Measurements from ENCODE around the gene RHD. TPM values are rescaled to one million over a fixed set of nuclear protein-coding genes. Genes with fewer than 3 reads are reported as not detected.
"Not testable (repeated sequence)": the region's sequence is repeated elsewhere in the genome, so short reads cannot be mapped to it uniquely, and the experiment has no call there.

RHD gene
- total RNA-seq, 4 donors from 2014 or later: 0.40 TPM; not detected in 3

DNA sequence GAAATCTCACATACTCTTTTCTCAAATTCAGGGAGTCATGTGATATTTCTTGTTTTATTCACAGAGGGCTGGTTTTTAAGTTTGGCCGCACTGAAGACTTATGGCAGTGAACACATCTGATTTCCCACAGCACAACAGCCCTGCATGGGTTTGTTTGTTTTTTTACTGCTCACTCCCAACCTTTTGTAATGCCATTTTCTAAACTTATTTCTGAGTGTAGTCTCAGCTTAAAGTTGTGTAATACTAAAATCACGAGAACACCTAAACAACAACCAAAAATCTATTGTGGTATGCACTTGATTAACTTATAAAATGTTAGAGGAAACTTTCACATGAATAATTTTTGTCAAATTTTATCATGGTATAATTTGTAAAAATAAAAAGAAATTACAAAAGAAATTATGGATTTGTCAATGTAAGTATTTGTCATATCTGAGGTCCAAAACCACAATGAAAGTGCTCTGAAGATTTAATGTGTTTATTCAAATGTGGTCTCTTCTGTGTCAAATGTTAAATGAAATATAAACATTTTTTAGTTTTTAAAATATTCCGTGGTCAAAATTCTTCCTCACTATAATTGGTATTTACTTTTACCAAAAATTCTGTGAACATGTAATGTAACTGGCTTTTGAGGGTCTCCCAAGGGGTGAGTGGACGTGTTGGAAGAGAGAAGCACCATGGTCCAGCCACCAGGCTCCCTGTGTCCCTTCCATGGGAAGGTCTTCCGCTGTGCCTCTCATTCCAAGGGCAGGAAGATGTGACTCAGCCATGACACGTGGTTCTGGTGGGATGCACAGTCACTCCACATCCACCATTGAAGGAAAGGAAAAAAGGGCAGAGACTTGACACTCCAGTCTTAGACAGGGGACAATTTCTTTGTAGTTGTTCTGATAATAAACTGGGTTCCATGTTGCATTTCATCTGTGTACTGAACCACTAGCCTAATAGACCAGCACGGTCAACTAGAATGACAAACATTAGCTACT is 88.6 kb downstream of the RHD start:
- Histone ChIP-seq H3K9me3 (no peaks in the 10 kb centered on the region), H3K27me3 (no peaks in the 10 kb centered on the region), H3K4me1 (peaks cover 0 to 9% of the 10 kb centered on the region in 2 donors), H3K36me3 (peaks cover 0 to 32% of the 10 kb centered on the region in 2 donors), H3K4me3 (no peak overlapping the region), H3K27ac (peak overlapping the region in 3 of 4 donors; percentile 20 to 55 (median 49))
- intact Hi-C loops (cut with DNase I; ENCODE audit: low total_unique reads): no loop called here
- in situ Hi-C loops (cut with MboI; ENCODE audit: low sequenced_read_pairs in 4 of 4): no loop called here
- ATAC-seq (no peak), DNase-seq (no peak)
- TF ChIP-seq POLR2A (IDR thresholded peaks at IDR 0.05) (no peak), CTCF (IDR thresholded peaks at IDR 0.05 in 4 of 5, conservative IDR thresholded peaks at IDR 0.05 in 1 of 5) (no peak)

DNA sequence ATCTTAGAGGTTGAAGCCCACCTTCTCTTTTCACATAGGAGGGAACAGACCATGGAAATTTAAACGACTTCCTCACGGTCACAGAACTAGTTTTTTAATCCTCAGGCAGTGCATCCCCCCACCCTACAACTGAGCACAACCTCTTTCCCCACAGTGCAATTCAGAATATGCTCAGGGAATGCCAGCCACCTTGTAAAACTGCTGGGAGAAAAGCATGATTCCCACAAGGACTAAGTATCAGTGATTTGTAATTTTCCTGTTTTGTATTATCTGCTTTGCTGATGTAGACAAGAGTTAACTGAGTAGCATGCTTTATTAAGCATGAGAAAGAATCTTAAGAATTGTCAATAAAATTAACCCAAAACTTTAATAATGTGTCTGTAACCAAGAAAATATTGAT is 89.6 kb downstream of the RHD start:
- Histone ChIP-seq H3K9me3 (no peaks in the 10 kb centered on the region), H3K36me3 (peaks cover 0 to 23% of the 10 kb centered on the region in 2 donors), H3K4me3 (no peak overlapping the region), H3K4me1 (peaks cover 0 to 5% of the 10 kb centered on the region in 2 donors), H3K27ac (peak overlapping the region; percentile 20 to 55 (median 41)), H3K27me3 (no peaks in the 10 kb centered on the region)
- no peak for ATAC-seq
- intact Hi-C loops (cut with DNase I; ENCODE audit: low total_unique reads): no loop called here
- in situ Hi-C loops (cut with MboI; ENCODE audit: low sequenced_read_pairs in 4 of 4): no loop called here
- no peak for DNase-seq
- TF ChIP-seq CTCF (IDR thresholded peaks at IDR 0.05 in 4 of 5, conservative IDR thresholded peaks at IDR 0.05 in 1 of 5) (no peak), POLR2A (IDR thresholded peaks at IDR 0.05) (no peak)

- H3K36me3 ChIP-seq: peaks cover 0 to 17% of the 10 kb centered on the region in 2 donors
- ATAC-seq; DNase-seq; H3K4me3 ChIP-seq; H3K27ac ChIP-seq; H3K9me3 ChIP-seq; in situ Hi-C loops (cut with MboI; ENCODE audit: low sequenced_read_pairs in 4 of 4); intact Hi-C loops (cut with DNase I; ENCODE audit: low total_unique reads); H3K27me3 ChIP-seq; H3K4me1 ChIP-seq: not testable (repeated sequence)
Observed at GRCh38 chr1:25362634-25363559, 90.6 kb downstream of the RHD start.

- no peak for ATAC-seq
- intact Hi-C loops (cut with DNase I; ENCODE audit: low total_unique reads) (no loop called here), in situ Hi-C loops (cut with MboI; ENCODE audit: low sequenced_read_pairs in 4 of 4) (no loop called here)
Observed at GRCh38 chr1:25369241-25369640, 96.9 kb downstream of the RHD start.

GRCh38 chr1:25369691-25370271 is 97.5 kb downstream of the RHD start:
- ATAC-seq: not testable (repeated sequence)

More at GRCh38 chr1:25369241-25369640, 96.9 kb downstream of the RHD start:
- DNase-seq: no peak
- H3K27ac ChIP-seq: no peak overlapping the region
- H3K4me1 ChIP-seq: no peaks in the 10 kb centered on the region
- H3K4me3 ChIP-seq: no peak overlapping the region
- H3K36me3 ChIP-seq: no peaks in the 10 kb centered on the region
- H3K9me3 ChIP-seq: no peaks in the 10 kb centered on the region
- no peaks in the 10 kb centered on the region for H3K27me3 ChIP-seq
- TF ChIP-seq CTCF (IDR thresholded peaks at IDR 0.05 in 4 of 5, conservative IDR thresholded peaks at IDR 0.05 in 1 of 5) (no peak), POLR2A (IDR thresholded peaks at IDR 0.05) (no peak)

DNA sequence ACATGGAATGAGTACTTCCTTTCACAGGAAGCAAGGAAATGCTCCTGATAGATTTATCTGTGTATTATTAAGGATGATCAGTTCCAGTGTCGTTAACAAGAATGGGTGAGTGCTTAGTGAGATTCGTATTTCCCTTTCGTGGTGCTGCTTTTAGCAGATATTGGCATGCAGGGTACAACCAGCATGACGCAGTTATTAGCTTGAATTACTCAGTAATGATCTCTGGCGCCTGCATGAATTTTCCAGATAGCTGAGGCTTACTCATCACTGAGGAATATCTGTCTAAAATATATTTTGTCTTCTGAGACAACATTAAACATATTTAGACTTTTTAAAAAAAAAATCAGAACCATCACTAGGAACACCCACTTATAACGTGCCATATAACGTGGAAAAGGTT is 99.4 kb downstream of the RHD start:
- H3K36me3 ChIP-seq; intact Hi-C loops (cut with DNase I; ENCODE audit: low total_unique reads); H3K4me1 ChIP-seq; H3K27ac ChIP-seq; H3K27me3 ChIP-seq; DNase-seq; H3K9me3 ChIP-seq; in situ Hi-C loops (cut with MboI; ENCODE audit: low sequenced_read_pairs in 4 of 4); ATAC-seq; H3K4me3 ChIP-seq: not testable (repeated sequence)

More at GRCh38 chr1:25369691-25370271, 97.5 kb downstream of the RHD start:
- H3K27ac ChIP-seq; intact Hi-C loops (cut with DNase I; ENCODE audit: low total_unique reads); in situ Hi-C loops (cut with MboI; ENCODE audit: low sequenced_read_pairs in 4 of 4); H3K4me3 ChIP-seq; H3K27me3 ChIP-seq; H3K36me3 ChIP-seq; H3K9me3 ChIP-seq; DNase-seq; H3K4me1 ChIP-seq: not testable (repeated sequence)

- H3K27ac ChIP-seq; DNase-seq; H3K27me3 ChIP-seq; H3K4me1 ChIP-seq; ATAC-seq; in situ Hi-C loops (cut with MboI; ENCODE audit: low sequenced_read_pairs in 4 of 4); intact Hi-C loops (cut with DNase I; ENCODE audit: low total_unique reads); H3K4me3 ChIP-seq; H3K36me3 ChIP-seq; H3K9me3 ChIP-seq: not testable (repeated sequence)
Observed at GRCh38 chr1:25378367-25378766, 106.1 kb downstream of the RHD start.

Data from gastrocnemius medialis (tissue), 4 donors.